ENCODE data around the gene SYT3. TPM values are rescaled to one million over a fixed set of nuclear protein-coding genes. Genes with fewer than 3 reads are reported as not detected.

Gene SYT3
- polyA plus RNA-seq, 3 donors = not detected

- H3K4me2 ChIP-seq (replicated peaks; ENCODE audit: extremely low read depth, low read length, poor library complexity, severe bottlenecking) = no peak overlapping the region
- no peak overlapping the region for H3K9ac ChIP-seq (ENCODE audit: insufficient read depth, low read length, poor library complexity, severe bottlenecking)
- H3K36me3 Mint-ChIP-seq = peaks cover 0 to 4% of the 10 kb centered on the region in 2 donors
- intact Hi-C loops (cut with micrococcal nuclease) = loop anchor here in 1 of 2 donors (10.0 kb wide), 1 partner anchor 124 kb away; no protein-coding TSS in a partner anchor
- TF ChIP-seq CTCF (IDR thresholded peaks at IDR 0.05) = no peak
- H3K27me3 Mint-ChIP-seq (ENCODE audit: low read depth in 3 of 3) = peaks cover 60 to 81% (median 79%) of the 10 kb centered on the region in 3 donors
- peaks cover 17 to 55% (median 33%) of the 10 kb centered on the region in 7 donors for H3K9me3 Mint-ChIP-seq
- no peaks in the 10 kb centered on the region for H3K36me3 ChIP-seq (replicated peaks in 1 of 2; ENCODE audit: control insufficient read depth in 1 of 2, insufficient read depth in 2 of 2, low read length in 2 of 2)
- peaks cover 16 to 23% of the 10 kb centered on the region in 2 donors for H3K9me3 ChIP-seq (replicated peaks in 1 of 2; ENCODE audit: control insufficient read depth in 1 of 2, insufficient read depth in 1 of 2, low read length in 2 of 2)
- no peaks in the 10 kb centered on the region for H4K20me1 ChIP-seq (ENCODE audit: insufficient read depth, low read length)
- no peak overlapping the region for H2AFZ ChIP-seq (ENCODE audit: insufficient read depth, low read depth, low read length, poor library complexity, severe bottlenecking)
- no peak overlapping the region for H3K27ac ChIP-seq (ENCODE audit: low read depth in 1 of 2, low read length in 2 of 2)
- WGBS (ENCODE audit: insufficient coverage) = 89% methylated on average over 10 of the region's 10 CpGs
- peaks cover 15 to 44% of the 10 kb centered on the region in 2 donors for H3K27me3 ChIP-seq (ENCODE audit: control insufficient read depth in 2 of 2, insufficient read depth in 2 of 2, low read length in 2 of 2)
- H3K4me3 Mint-ChIP-seq = peak overlapping the region in 1 of 2 donors; percentile 5
- peaks cover 18% of the 10 kb centered on the region for H3K4me1 Mint-ChIP-seq
- H3K79me2 ChIP-seq (ENCODE audit: insufficient read depth, low read length) = no peaks in the 10 kb centered on the region
- DNase-seq = no peak
- no peak overlapping the region for H3K27ac Mint-ChIP-seq
- peaks cover 14 to 18% of the 10 kb centered on the region in 2 donors for H3K4me1 ChIP-seq (ENCODE audit: control insufficient read depth in 1 of 2, insufficient read depth in 2 of 2, low read length in 2 of 2)
- H3K4me3 ChIP-seq (replicated peaks in 1 of 3; ENCODE audit: low read depth in 2 of 3, low read length in 3 of 3) = no peak overlapping the region
Measured at GRCh38 chr19:50661023-50661422, 21.3 kb upstream of the SYT3 start.

GRCh38 chr19:50660088-50660366, 20.3 kb upstream of the SYT3 start:
- Histone ChIP-seq H3K36me3 (replicated peaks in 1 of 2; ENCODE audit: control insufficient read depth in 1 of 2, insufficient read depth in 2 of 2, low read length in 2 of 2) (no peaks in the 10 kb centered on the region), H3K4me1 (ENCODE audit: control insufficient read depth in 1 of 2, insufficient read depth in 2 of 2, low read length in 2 of 2) (peaks cover 14 to 18% of the 10 kb centered on the region in 2 donors), H3K4me2 (replicated peaks; ENCODE audit: extremely low read depth, low read length, poor library complexity, severe bottlenecking) (no peak overlapping the region), H4K20me1 (ENCODE audit: insufficient read depth, low read length) (no peaks in the 10 kb centered on the region), H3K9me3 (replicated peaks in 1 of 2; ENCODE audit: control insufficient read depth in 1 of 2, insufficient read depth in 1 of 2, low read length in 2 of 2) (peaks cover 26 to 30% of the 10 kb centered on the region in 2 donors), H3K27me3 (ENCODE audit: control insufficient read depth in 2 of 2, insufficient read depth in 2 of 2, low read length in 2 of 2) (peaks cover 13 to 34% of the 10 kb centered on the region in 2 donors), H3K9ac (ENCODE audit: insufficient read depth, low read length, poor library complexity, severe bottlenecking) (no peak overlapping the region), H2AFZ (ENCODE audit: insufficient read depth, low read depth, low read length, poor library complexity, severe bottlenecking) (no peak overlapping the region), H3K4me3 (replicated peaks in 1 of 3; ENCODE audit: low read depth in 2 of 3, low read length in 3 of 3) (no peak overlapping the region), H3K27ac (ENCODE audit: low read depth in 1 of 2, low read length in 2 of 2) (no peak overlapping the region), H3K79me2 (ENCODE audit: insufficient read depth, low read length) (no peaks in the 10 kb centered on the region)
- Mint-ChIP-seq H3K9me3 (peaks cover 21 to 60% (median 39%) of the 10 kb centered on the region in 7 donors), H3K27ac (no peak overlapping the region), H3K36me3 (peaks cover 0 to 4% of the 10 kb centered on the region in 2 donors), H3K27me3 (ENCODE audit: low read depth in 3 of 3) (peaks cover 51 to 73% (median 72%) of the 10 kb centered on the region in 3 donors), H3K4me1 (peaks cover 18% of the 10 kb centered on the region), H3K4me3 (peak overlapping the region in 1 of 2 donors; percentile 77)
- TF ChIP-seq CTCF (IDR thresholded peaks at IDR 0.05) = no peak
- WGBS (ENCODE audit: insufficient coverage) = 77% methylated on average over 5 of the region's 6 CpGs
- intact Hi-C loops (cut with micrococcal nuclease) = loop anchor here in 1 of 2 donors (10.0 kb wide), 1 partner anchor 125 kb away; no protein-coding TSS in a partner anchor
- DNase-seq = no peak
